Keratinocyte (primary cell): ENCODE results near the gene TMC1. TPM values are rescaled to one million over a fixed set of nuclear protein-coding genes. Genes with fewer than 3 reads are reported as not detected.

Experiments used
- DNase-seq: peaks from one replicate; pipeline ENCODE4 v3.0.0-alpha.2; 2011; ENCODE audit warnings: low read depth, missing footprints, low spot score
- FAIRE-seq: peaks from 2 replicates; lab custom pipeline; 2011; peaks lifted over from hg19 to GRCh38; lab: Jason Lieb, UNC
- H2AFZ ChIP-seq: 2 replicates; pipeline ENCODE4 v1.6.0; 2012; ENCODE audit warnings: low read length, control low read depth, inconsistent platforms; ENCODE audit not compliant: control insufficient read depth
- H3K27ac ChIP-seq: 2 replicates; pipeline ENCODE4 v1.5.1; 2011; ENCODE audit warnings: low read length; ENCODE audit not compliant: control insufficient read depth, insufficient read depth
- H3K27me3 ChIP-seq: 3 replicates; pipeline ENCODE4 v1.6.0; 2011; ENCODE audit warnings: low read length; ENCODE audit not compliant: control insufficient read depth, insufficient read depth; ENCODE audit errors: extremely low read depth
- H3K36me3 ChIP-seq, 2 experiments: 2 replicates in 1 of 2; 3 replicates in 1 of 2; pipeline ENCODE4 v1.5.1; 2011; ENCODE audit warnings: low read length in 2 of 2, mild to moderate bottlenecking in 1 of 2; ENCODE audit not compliant: control insufficient read depth in 2 of 2, insufficient read depth in 2 of 2; ENCODE audit errors: extremely low read depth in 1 of 2
- H3K4me1 ChIP-seq: 3 replicates; pipeline ENCODE4 v1.5.1; 2011; ENCODE audit warnings: low read length; ENCODE audit not compliant: control insufficient read depth, insufficient read depth; ENCODE audit errors: extremely low read depth
- H3K4me2 ChIP-seq: 3 replicates; pipeline ENCODE4 v1.6.0; 2011; ENCODE audit warnings: low read depth, low read length; ENCODE audit not compliant: control insufficient read depth, insufficient read depth; ENCODE audit errors: extremely low read depth
- H3K4me3 ChIP-seq, 3 experiments: fragments of 200-600 bp in 1 of 3; sonication (generic) in 1 of 3; 2 replicates in 2 of 3; 3 replicates in 1 of 3; pipeline ENCODE4 v1.5.1; 2011 to 2016; ENCODE audit warnings: low read length in 3 of 3, mild to moderate bottlenecking in 3 of 3, control low read depth in 2 of 3, inconsistent platforms in 1 of 3, low read depth in 1 of 3, mixed read lengths in 1 of 3, mixed run types in 1 of 3, moderate library complexity in 1 of 3; ENCODE audit not compliant: control insufficient read depth in 2 of 3, insufficient read depth in 2 of 3; ENCODE audit errors: extremely low read depth in 1 of 3
- H3K79me2 ChIP-seq: 2 replicates; pipeline ENCODE4 v1.6.0; 2012; ENCODE audit warnings: low read length; ENCODE audit not compliant: control insufficient read depth, insufficient read depth
- H3K9ac ChIP-seq: 3 replicates; pipeline ENCODE4 v1.6.0; 2011; ENCODE audit warnings: low read length; ENCODE audit not compliant: control insufficient read depth, insufficient read depth; ENCODE audit errors: extremely low read depth
- H3K9me1 ChIP-seq: 3 replicates; pipeline ENCODE4 v1.6.0; 2011; ENCODE audit warnings: low read length; ENCODE audit not compliant: control insufficient read depth, insufficient read depth; ENCODE audit errors: extremely low read depth
- H3K9me3 ChIP-seq: 2 replicates; pipeline ENCODE4 v1.5.1; 2012; ENCODE audit warnings: low read depth, low read length; ENCODE audit not compliant: control insufficient read depth
- H4K20me1 ChIP-seq: 3 replicates; pipeline ENCODE4 v1.6.0; 2011; ENCODE audit warnings: low read length; ENCODE audit not compliant: control insufficient read depth, insufficient read depth; ENCODE audit errors: extremely low read depth
- EZH2 ChIP-seq: IDR thresholded peaks from one replicate; pipeline ENCODE4 v1.6.1; 2012; ENCODE audit warnings: inconsistent platforms, mild to moderate bottlenecking, low read length, moderate library complexity
- dilution Hi-C: fragments of 300-500 bp; cut with MboI; formaldehyde crosslinking; loops from one replicate; pipeline ENCODE4 v1.7.0; 2020; ENCODE audit warnings: low sequenced_read_pairs; ENCODE audit not compliant: extremely low pct_ligation_motif_present
- polyA plus RNA-seq, 5 experiments: library from polyadenylated mRNA; depleted of rRNA in 3 of 5; stranded (reverse) in 3 of 5; stranded (forward) in 1 of 5; unstranded in 1 of 5; fragments of >200 nt; gene quantifications; 1 replicate in 1 of 5; 2 replicates in 3 of 5; 3 replicates in 1 of 5; pipeline versions ENCODE4 v1.2.1 to v1.2.3, GENCODE V29; 2011 to 2012; ENCODE audit warnings: missing spikeins in 2 of 5, low read depth in 1 of 5, low replicate concordance in 1 of 5
- TF ChIP-seq, protein P1 (sequence below), 3 experiments: IDR thresholded peaks in 1 of 3; conservative IDR thresholded peaks in 1 of 3; optimal IDR thresholded peaks in 1 of 3; 2 replicates in 2 of 3; 3 replicates in 1 of 3; pipeline versions ENCODE3 to v1.5.1; 2011; ENCODE audit warnings: low read length in 3 of 3, mild to moderate bottlenecking in 3 of 3, moderate library complexity in 2 of 3, control low read depth in 1 of 3, inconsistent platforms in 1 of 3; ENCODE audit not compliant: insufficient read depth in 2 of 3; ENCODE audit errors: extremely low read depth in 1 of 3

TMC1 gene
- polyA plus RNA-seq, 1 donor (not counting 4 experiments of a cell fraction or from before 2014, with no cell fraction given): 0.05 TPM

DNA sequence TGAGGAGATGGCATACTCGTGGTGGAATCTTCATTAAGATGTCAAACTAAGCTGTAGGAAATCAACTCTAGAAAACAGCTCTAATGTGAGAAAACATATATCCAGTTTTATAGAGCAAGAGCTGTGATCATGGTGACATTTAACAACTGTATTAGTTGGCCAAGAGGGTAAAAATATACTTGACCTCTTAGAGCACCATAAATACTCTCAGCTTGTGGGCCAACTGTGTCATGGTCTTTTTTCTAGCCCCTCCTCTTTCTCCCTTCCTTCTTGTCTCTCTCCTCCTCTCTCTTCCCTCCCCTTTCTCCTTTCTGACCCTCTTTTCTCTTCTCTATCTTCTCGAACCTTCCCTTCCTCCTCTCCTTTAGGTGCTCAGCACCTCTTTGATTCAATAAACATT is 54.7 kb downstream of the TMC1 start:
- Histone ChIP-seq H3K27me3 (no peaks in the 10 kb centered on the region), H3K27ac (no peak overlapping the region), H3K9ac (no peak overlapping the region), H3K9me3 (no peaks in the 10 kb centered on the region), H3K4me2 (peak overlapping the region; percentile 3), H3K79me2 (no peaks in the 10 kb centered on the region), H3K4me1 (peaks cover 49% of the 10 kb centered on the region), H3K4me3 (no peak overlapping the region), H2AFZ (peak overlapping the region; percentile 10), H3K9me1 (no peaks in the 10 kb centered on the region), H4K20me1 (no peaks in the 10 kb centered on the region), H3K36me3 (no peaks in the 10 kb centered on the region)
- no peak for TF ChIP-seq EZH2
- TF ChIP-seq, protein P1, sequence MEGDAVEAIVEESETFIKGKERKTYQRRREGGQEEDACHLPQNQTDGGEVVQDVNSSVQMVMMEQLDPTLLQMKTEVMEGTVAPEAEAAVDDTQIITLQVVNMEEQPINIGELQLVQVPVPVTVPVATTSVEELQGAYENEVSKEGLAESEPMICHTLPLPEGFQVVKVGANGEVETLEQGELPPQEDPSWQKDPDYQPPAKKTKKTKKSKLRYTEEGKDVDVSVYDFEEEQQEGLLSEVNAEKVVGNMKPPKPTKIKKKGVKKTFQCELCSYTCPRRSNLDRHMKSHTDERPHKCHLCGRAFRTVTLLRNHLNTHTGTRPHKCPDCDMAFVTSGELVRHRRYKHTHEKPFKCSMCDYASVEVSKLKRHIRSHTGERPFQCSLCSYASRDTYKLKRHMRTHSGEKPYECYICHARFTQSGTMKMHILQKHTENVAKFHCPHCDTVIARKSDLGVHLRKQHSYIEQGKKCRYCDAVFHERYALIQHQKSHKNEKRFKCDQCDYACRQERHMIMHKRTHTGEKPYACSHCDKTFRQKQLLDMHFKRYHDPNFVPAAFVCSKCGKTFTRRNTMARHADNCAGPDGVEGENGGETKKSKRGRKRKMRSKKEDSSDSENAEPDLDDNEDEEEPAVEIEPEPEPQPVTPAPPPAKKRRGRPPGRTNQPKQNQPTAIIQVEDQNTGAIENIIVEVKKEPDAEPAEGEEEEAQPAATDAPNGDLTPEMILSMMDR (optimal IDR thresholded peaks at IDR 0.05 in 1 of 3, IDR thresholded peaks at IDR 0.05 in 1 of 3, conservative IDR thresholded peaks at IDR 0.05 in 1 of 3; ENCODE audit: extremely low read depth in 1 of 3, insufficient read depth in 2 of 3, low read length in 3 of 3): no peak
- DNase-seq (no peak), FAIRE-seq (no peak)
- dilution Hi-C loops: loop anchor here (25.0 kb wide), 1 partner anchor 214 kb away; the partner anchor contains the start of gene ZFAND5

- H3K9ac ChIP-seq: peak overlapping the region; percentile 64
- no peaks in the 10 kb centered on the region for H3K79me2 ChIP-seq
- H3K4me2 ChIP-seq: peak overlapping the region; percentile 87
- H4K20me1 ChIP-seq: no peaks in the 10 kb centered on the region
- H3K4me3 ChIP-seq: peak overlapping the region in 2 of 3 experiments; percentile 6 to 32
- no peaks in the 10 kb centered on the region for H3K36me3 ChIP-seq
- H3K4me1 ChIP-seq: peaks cover 49% of the 10 kb centered on the region
- no peaks in the 10 kb centered on the region for H3K9me1 ChIP-seq
- FAIRE-seq: peak; percentile 89
- dilution Hi-C loops: loop anchor here (25.0 kb wide), 1 partner anchor 215 kb away; the partner anchor contains the start of gene ZFAND5
- no peak for TF ChIP-seq EZH2
- TF ChIP-seq, protein P1 (optimal IDR thresholded peaks at IDR 0.05 in 1 of 3, IDR thresholded peaks at IDR 0.05 in 1 of 3, conservative IDR thresholded peaks at IDR 0.05 in 1 of 3; ENCODE audit: extremely low read depth in 1 of 3, insufficient read depth in 2 of 3, low read length in 3 of 3): no peak
- DNase-seq: peak; percentile 66
- no peaks in the 10 kb centered on the region for H3K27me3 ChIP-seq
- no peaks in the 10 kb centered on the region for H3K9me3 ChIP-seq
- H2AFZ ChIP-seq: peak overlapping the region; percentile 78
- H3K27ac ChIP-seq: peak overlapping the region; percentile 88
Observed at GRCh38 chr9:72577212-72577753, 55.9 kb downstream of the TMC1 start.
